Renal cortex interstitium (tissue), 15 donors: ENCODE results near the gene KCNH5. TPM values are rescaled to one million over a fixed set of nuclear protein-coding genes. Genes with fewer than 3 reads are reported as not detected.

Source experiments
- DNase-seq, 11 donors: peaks; one replicate each; pipeline ENCODE4 v3.0.0-alpha.2; 2013; ENCODE audit warnings: low read depth in 9 of 11, low spot score in 4 of 11; ENCODE audit errors: extremely low read depth in 1 of 11
- long read RNA-seq, 16 experiments: transcript quantifications; one replicate each; lab custom pipeline, GENCODE V29; 2026
- polyA plus RNA-seq, 3 donors: library from polyadenylated mRNA; unstranded; fragments of 120-200 nt; gene quantifications; one replicate each; pipeline ENCODE4 v1.2.1, GENCODE V29; 2013; ENCODE audit not compliant: insufficient read length in 3 of 3

KCNH5 gene
- under 1 TPM; 0.09 to 0.14 (median 0.14) TPM for polyA plus RNA-seq
- long read RNA-seq, donor 1 = 0 reads
- long read RNA-seq, donor 2 = 0 reads
- long read RNA-seq, donor 3 = 0 reads
- long read RNA-seq, donor 4 = 0 reads
- long read RNA-seq, donor 5 = 0 reads
- long read RNA-seq, donor 6 = 0 reads
- long read RNA-seq, donor 7 = 0 reads
- long read RNA-seq, donor 8 = 0 reads
- long read RNA-seq, donor 9 = 0 reads
- long read RNA-seq, donor 10 = 0 reads
- long read RNA-seq, donor 11 = 0 reads
- long read RNA-seq, donor 12 = 0 reads
- long read RNA-seq, donor 13 = 0 reads
- long read RNA-seq, donor 14 = 0 reads
- long read RNA-seq, donor 15 = 0 reads
- long read RNA-seq, donor 16 = 0 reads

GRCh38 chr14:63045234-63045611 lies at the start of gene KCNH5:
Gene KCNH5 (minus strand): TSS chr14:63045458. CDS start chr14:63045186, 272 bp downstream.
- peak in 9 of 11 donors; percentile 37 to 56 (median 50) for DNase-seq

- DNase-seq = no peak
These were observed 46.2 kb upstream of the KCNH5 start for GRCh38 chr14:63091394-63091996.

GRCh38 chr14:63088865-63089264 lies 43.6 kb upstream of the KCNH5 start:
- DNase-seq = no peak

GRCh38 chr14:63078569-63078968 lies 33.3 kb upstream of the KCNH5 start:
- no peak for DNase-seq

- no peak for DNase-seq
These were observed 31.2 kb upstream of the KCNH5 start for GRCh38 chr14:63076488-63076887.

GRCh38 chr14:63055631-63056030 lies 10.4 kb upstream of the KCNH5 start:
- DNase-seq = no peak

GRCh38 chr14:63051992-63052391 lies 6.7 kb upstream of the KCNH5 start:
- no peak for DNase-seq

GRCh38 chr14:63051301-63051700 lies 6.0 kb upstream of the KCNH5 start:
- no peak for DNase-seq

- no peak for DNase-seq
These were observed 5.4 kb upstream of the KCNH5 start for GRCh38 chr14:63050694-63051093.

- no peak for DNase-seq
These were observed 1.3 kb upstream of the KCNH5 start for GRCh38 chr14:63046339-63047268.

- DNase-seq = peak in 10 of 11 donors; percentile 20 to 46 (median 32)
These were observed 508 bp upstream of the KCNH5 start for GRCh38 chr14:63045612-63046320.

- DNase-seq = peak in 5 of 11 donors; percentile 12 to 24 (median 18)
These were observed 5.4 kb downstream of the KCNH5 start for GRCh38 chr14:63039866-63040265.

- no peak for DNase-seq
These were observed 12.6 kb downstream of the KCNH5 start for GRCh38 chr14:63032641-63033040.

GRCh38 chr14:63032076-63032475 lies 13.2 kb downstream of the KCNH5 start:
- DNase-seq = no peak

GRCh38 chr14:63030113-63030512 lies 15.1 kb downstream of the KCNH5 start:
- DNase-seq = no peak

GRCh38 chr14:63027719-63028118 lies 17.5 kb downstream of the KCNH5 start:
- DNase-seq = no peak

- no peak for DNase-seq
These were observed 18.8 kb downstream of the KCNH5 start for GRCh38 chr14:63026491-63026890.

GRCh38 chr14:63014621-63015020 lies 30.6 kb downstream of the KCNH5 start:
- DNase-seq = no peak

GRCh38 chr14:63012171-63012570 lies 33.1 kb downstream of the KCNH5 start:
- no peak for DNase-seq
